OCI-LY7 (cell line): ENCODE data around the gene SHPK. TPM values are rescaled to one million over a fixed set of nuclear protein-coding genes. Genes with fewer than 3 reads are reported as not detected.

Experiments used
- BruUV-seq: library from RNA; stranded (reverse); fragments of 400-500 nt; replicated peaks from 2 replicates; lab custom pipeline; 2021; lab: Mats Ljungman, UMichigan
- CTCF ChIA-PET: fragments of 300-600 bp; sonication (Branson Sonifier 250); formaldehyde crosslinking; loops from one replicate; lab custom pipeline; 2022; ENCODE audit warnings: antibody characterized with exemption; ENCODE audit not compliant: unreplicated experiment; lab: Charles Lee
- POLR2A ChIA-PET: fragments of 300-600 bp; sonication (Branson Sonifier 250); formaldehyde crosslinking; loops from one replicate; lab custom pipeline; 2022; ENCODE audit warnings: antibody characterized with exemption; lab: Charles Lee
- DNase-seq: peaks from one replicate; pipeline ENCODE4 v3.0.0-alpha.2; 2015; ENCODE audit warnings: low spot score
- H2AFZ ChIP-seq: fragments of 200-600 bp; sonication (generic), shearing (Covaris generic); 2 replicates; pipeline ENCODE4 v1.6.1; 2014; ENCODE audit warnings: mild to moderate bottlenecking, antibody characterized with exemption, low read length, moderate library complexity
- H3K27ac ChIP-seq: fragments of 200-600 bp; sonication (generic); 2 replicates; pipeline ENCODE4 v1.5.1; 2014; ENCODE audit warnings: mixed run types, low read depth, mild to moderate bottlenecking, moderate library complexity, low read length, inconsistent platforms; ENCODE audit not compliant: poor library complexity, severe bottlenecking
- H3K36me3 ChIP-seq: fragments of 200-600 bp; sonication (generic); 2 replicates; pipeline ENCODE4 v1.6.1; 2014; ENCODE audit warnings: mild to moderate bottlenecking, antibody characterized with exemption, low read length, moderate library complexity, mixed read lengths; ENCODE audit not compliant: insufficient read depth
- H3K4me1 ChIP-seq: fragments of 200-600 bp; sonication (generic); 2 replicates; pipeline ENCODE4 v1.5.1; 2014; ENCODE audit warnings: mild to moderate bottlenecking, low read length; ENCODE audit not compliant: insufficient read depth, poor library complexity, severe bottlenecking
- H3K4me2 ChIP-seq: fragments of 200-600 bp; sonication (generic); 2 replicates; pipeline ENCODE4 v1.6.1; 2014; ENCODE audit warnings: mild to moderate bottlenecking, low read length
- H3K4me3 ChIP-seq: fragments of 200-600 bp; sonication (generic); 2 replicates; pipeline ENCODE4 v1.5.1; 2014; ENCODE audit warnings: mild to moderate bottlenecking, low read depth, low read length; ENCODE audit not compliant: poor library complexity, severe bottlenecking
- H3K79me2 ChIP-seq: fragments of 200-600 bp; sonication (generic); 2 replicates; pipeline ENCODE4 v1.6.1; 2016; ENCODE audit warnings: low read depth, mild to moderate bottlenecking, low read length, moderate library complexity, mixed read lengths; ENCODE audit not compliant: insufficient read depth
- H3K9me2 ChIP-seq: fragments of 200-600 bp; sonication (generic); 2 replicates; pipeline ENCODE4 v1.6.1; 2016; ENCODE audit warnings: mild to moderate bottlenecking, low read length, mixed read lengths; ENCODE audit not compliant: insufficient read depth
- H3K9me3 ChIP-seq: fragments of 200-600 bp; sonication (generic); 2 replicates; pipeline ENCODE4 v1.6.1; 2014; ENCODE audit warnings: mild to moderate bottlenecking, mixed run types, low read length, mixed read lengths
- H4K20me1 ChIP-seq: fragments of 200-600 bp; sonication (generic); 2 replicates; pipeline ENCODE4 v1.6.1; 2014; ENCODE audit warnings: mild to moderate bottlenecking, antibody characterized with exemption, low read length, moderate library complexity, mixed read lengths; ENCODE audit not compliant: insufficient read depth
- EZH2phosphoT487 ChIP-seq: fragments of 200-600 bp; sonication (generic); IDR thresholded peaks from 2 replicates; pipeline ENCODE4 v1.6.1; 2018; ENCODE audit warnings: low read depth, borderline replicate concordance, mild to moderate bottlenecking, mixed run types, antibody characterized with exemption, low read length, moderate library complexity, mixed read lengths
- intact Hi-C: fragments of 100-400 bp; cut with micrococcal nuclease; formaldehyde crosslinking; loops from one replicate; pipeline ENCODE4 v1.10.0; 2022; ENCODE audit not compliant: unreplicated experiment
- total RNA-seq, 2 experiments: library from RNA; depleted of rRNA in 1 of 2; stranded (reverse); fragments of >200 nt in 1 of 2; shearing (Covaris generic) in 1 of 2; gene quantifications; 2 replicates each; pipeline ENCODE4 v1.2.3, GENCODE V29; 2014 to 2022
- TF ChIP-seq, protein P1 (sequence below): fragments of 200-600 bp; sonication (generic); conservative IDR thresholded peaks from 2 replicates; pipeline ENCODE4 v1.5.1; 2014; ENCODE audit warnings: mild to moderate bottlenecking, antibody characterized with exemption, low read length, moderate library complexity, mixed read lengths

The SHPK gene
- total RNA-seq, 2 experiments from 2014 or later, result 16.9 to 17.0 TPM

- Histone ChIP-seq H3K36me3 (no peaks in the 10 kb centered on the region), H3K9me3 (no peaks in the 10 kb centered on the region), H3K27ac (no peak overlapping the region), H3K9me2 (no peaks in the 10 kb centered on the region), H3K79me2 (no peaks in the 10 kb centered on the region), H3K4me1 (peaks cover 39% of the 10 kb centered on the region), H2AFZ (no peak overlapping the region), H4K20me1 (no peaks in the 10 kb centered on the region), H3K4me2 (no peak overlapping the region), H3K4me3 (no peak overlapping the region)
- no peak for TF ChIP-seq EZH2phosphoT487
- TF ChIP-seq, protein P1, sequence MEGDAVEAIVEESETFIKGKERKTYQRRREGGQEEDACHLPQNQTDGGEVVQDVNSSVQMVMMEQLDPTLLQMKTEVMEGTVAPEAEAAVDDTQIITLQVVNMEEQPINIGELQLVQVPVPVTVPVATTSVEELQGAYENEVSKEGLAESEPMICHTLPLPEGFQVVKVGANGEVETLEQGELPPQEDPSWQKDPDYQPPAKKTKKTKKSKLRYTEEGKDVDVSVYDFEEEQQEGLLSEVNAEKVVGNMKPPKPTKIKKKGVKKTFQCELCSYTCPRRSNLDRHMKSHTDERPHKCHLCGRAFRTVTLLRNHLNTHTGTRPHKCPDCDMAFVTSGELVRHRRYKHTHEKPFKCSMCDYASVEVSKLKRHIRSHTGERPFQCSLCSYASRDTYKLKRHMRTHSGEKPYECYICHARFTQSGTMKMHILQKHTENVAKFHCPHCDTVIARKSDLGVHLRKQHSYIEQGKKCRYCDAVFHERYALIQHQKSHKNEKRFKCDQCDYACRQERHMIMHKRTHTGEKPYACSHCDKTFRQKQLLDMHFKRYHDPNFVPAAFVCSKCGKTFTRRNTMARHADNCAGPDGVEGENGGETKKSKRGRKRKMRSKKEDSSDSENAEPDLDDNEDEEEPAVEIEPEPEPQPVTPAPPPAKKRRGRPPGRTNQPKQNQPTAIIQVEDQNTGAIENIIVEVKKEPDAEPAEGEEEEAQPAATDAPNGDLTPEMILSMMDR, result no peak
- DNase-seq, result no peak
- CTCF ChIA-PET, result no interaction called here
- POLR2A ChIA-PET, result interaction anchor here (0.7 to 1.7 kb wide), 3 partner anchors 13 to 104 kb away, joined by 3 to 7 read pairs (median 6); no protein-coding TSS in a partner anchor
- BruUV-seq, result no TSS peak
- intact Hi-C loops, result no loop called here
These were observed 63.8 kb downstream of the SHPK start for GRCh38 chr17:3572231-3572630.

GRCh38 chr17:3571043-3571900, 64.8 kb downstream of the SHPK start:
- ChIA-PET POLR2A (interaction anchor here (0.6 to 1.7 kb wide), 4 partner anchors 12 to 275 kb away, joined by 3 to 6 read pairs (median 4); no protein-coding TSS in a partner anchor), CTCF (no interaction called here)
- BruUV-seq, result no TSS peak
- H3K9me2 ChIP-seq, result no peaks in the 10 kb centered on the region
- H3K4me2 ChIP-seq, result peak overlapping the region; percentile 18; the same call in 1 of the 2 replicates
- no peaks in the 10 kb centered on the region for H3K79me2 ChIP-seq
- peak overlapping the region; percentile 49; the same call in 1 of the 2 replicates for H2AFZ ChIP-seq
- H3K4me3 ChIP-seq, result no peak overlapping the region
- H3K9me3 ChIP-seq, result no peaks in the 10 kb centered on the region
- H4K20me1 ChIP-seq, result no peaks in the 10 kb centered on the region
- no peaks in the 10 kb centered on the region for H3K36me3 ChIP-seq
- TF ChIP-seq, protein P1, result no peak
- TF ChIP-seq EZH2phosphoT487, result no peak
- peak; percentile 86 for DNase-seq
- no peak overlapping the region for H3K27ac ChIP-seq
- intact Hi-C loops, result no loop called here
- peaks cover 39% of the 10 kb centered on the region for H3K4me1 ChIP-seq
